GM19324 (cell line): ENCODE data around the gene ENOX1.
A peak's percentile ranks its signal among the peaks of the same experiment; 100 is the strongest.

Experiments
- ATAC-seq: cut with Tn5 transposase; IDR thresholded peaks from one replicate; pipeline ENCODE4 v1.9.1; 2021; ENCODE audit warnings: mild to moderate bottlenecking, moderate library complexity; ENCODE audit not compliant: unreplicated experiment, low FRiP score

The ENOX1 gene

DNA sequence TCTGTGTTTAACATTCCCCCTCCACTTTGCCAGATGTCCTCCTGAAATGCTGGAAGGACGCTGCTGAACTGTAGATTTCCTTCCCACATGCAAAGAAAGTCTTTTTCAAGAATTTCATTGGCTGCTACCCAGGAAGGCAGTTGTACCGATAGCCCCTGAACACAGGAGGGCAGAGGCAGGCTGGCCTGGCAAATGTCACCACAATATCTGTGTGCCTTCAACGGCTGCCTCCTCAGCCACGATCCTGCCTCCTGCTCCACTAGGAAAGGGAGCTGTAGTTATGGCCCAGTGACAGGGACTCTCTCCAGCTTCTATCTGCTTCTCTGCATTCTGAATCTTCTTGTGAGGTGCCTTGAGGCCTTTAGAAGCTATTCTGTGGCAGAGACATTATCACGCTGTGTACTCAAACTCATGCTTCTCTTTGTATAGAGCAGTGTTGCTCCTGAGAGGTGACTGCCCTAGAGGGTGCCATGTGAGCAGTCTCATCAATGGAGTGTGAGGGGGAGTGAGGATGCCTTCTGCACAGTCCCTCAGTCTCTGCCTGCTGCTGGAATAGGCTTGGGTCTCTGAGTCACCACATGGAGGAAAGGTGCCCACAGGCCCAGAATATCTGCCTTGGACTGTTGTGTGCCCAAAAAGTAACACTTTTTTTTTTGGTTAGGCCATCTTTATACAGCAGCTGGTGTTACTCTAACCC lies 483.6 kb downstream of the ENOX1 start:
- peak; percentile 71 for ATAC-seq

DNA sequence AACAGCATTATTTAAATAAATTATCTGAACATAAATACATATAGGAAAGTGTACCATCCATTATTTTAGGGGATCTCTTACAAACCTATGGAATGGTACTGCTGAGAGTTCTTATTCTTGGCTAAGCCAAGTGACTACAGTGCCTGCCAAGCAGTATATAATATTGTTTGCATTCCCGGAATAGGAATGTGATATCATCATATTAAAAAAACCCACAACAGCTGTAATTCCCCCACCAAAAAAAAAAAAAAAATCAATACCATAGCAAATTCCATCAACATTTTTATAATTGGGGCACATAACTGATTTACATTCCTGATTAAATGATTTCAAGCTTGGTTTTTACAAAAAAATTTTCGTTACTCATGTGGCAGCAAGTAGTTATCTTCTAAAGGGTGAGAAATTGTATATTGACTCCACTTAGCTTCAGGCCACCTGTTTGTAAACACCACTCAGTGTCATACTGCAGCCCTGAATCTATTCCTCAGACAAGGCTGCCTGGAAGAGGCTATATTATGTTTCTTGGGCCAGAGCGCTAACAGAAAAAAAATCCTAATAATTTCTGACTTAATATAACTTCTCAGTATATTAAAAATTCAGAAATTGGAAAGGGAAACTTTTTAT lies 485.3 kb downstream of the ENOX1 start:
- no peak for ATAC-seq

DNA sequence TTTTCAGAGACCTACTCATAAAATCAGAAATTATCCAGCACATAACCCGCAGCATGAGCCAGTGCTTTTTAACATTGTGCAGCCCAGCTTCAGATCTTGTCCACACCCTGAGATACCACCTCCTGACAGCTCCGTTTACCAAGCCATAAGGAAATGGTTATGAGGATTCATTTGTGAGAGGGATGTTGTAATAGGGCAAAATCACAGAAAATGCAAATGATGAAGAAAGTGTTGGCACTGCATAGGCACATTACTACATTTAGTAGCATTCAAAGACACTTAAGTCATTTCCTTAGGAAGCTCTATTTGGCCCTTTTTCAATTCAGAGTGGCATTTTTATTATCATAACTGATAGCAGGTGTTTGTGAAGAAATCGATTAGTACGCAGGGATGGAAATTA lies 485.9 kb downstream of the ENOX1 start:
- no peak for ATAC-seq

DNA sequence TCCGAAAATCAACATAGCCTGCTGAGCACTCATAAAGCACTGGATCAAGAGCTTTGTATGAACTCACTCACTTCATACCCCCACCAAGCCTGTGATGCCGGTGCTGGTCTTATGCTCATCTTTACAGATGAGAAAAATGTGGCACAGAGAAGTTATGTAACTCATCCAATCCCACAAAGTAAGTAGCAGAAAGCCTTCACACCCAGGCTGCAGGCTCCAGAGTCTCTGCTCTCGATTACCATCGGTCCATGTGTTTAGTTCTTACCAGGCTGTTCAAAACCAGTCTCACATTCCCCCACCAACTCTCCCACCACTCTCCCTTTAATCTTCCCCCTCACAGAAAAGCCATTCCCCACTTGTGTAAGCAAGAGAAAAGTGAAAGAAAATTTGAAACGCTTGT lies 487.4 kb downstream of the ENOX1 start:
- ATAC-seq: no peak

DNA sequence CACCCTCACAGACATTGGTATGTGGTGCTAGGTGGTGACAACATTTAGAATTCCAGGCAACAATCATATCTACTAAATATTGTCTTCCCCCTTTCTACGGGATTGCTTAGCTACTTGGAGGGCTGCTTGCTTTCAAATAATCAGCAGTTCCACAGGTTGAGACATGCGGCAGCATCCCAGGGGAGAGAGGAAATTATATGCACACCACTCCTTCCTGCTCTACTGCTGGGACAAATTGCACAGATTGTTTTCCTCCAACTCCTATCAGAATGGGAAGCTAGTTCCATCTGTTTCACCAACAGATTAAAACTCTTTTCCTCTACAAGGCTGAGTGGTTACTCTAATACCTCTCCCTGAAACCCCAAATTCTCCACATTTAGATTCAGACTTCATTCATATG lies 488.0 kb downstream of the ENOX1 start:
- no peak for ATAC-seq

DNA sequence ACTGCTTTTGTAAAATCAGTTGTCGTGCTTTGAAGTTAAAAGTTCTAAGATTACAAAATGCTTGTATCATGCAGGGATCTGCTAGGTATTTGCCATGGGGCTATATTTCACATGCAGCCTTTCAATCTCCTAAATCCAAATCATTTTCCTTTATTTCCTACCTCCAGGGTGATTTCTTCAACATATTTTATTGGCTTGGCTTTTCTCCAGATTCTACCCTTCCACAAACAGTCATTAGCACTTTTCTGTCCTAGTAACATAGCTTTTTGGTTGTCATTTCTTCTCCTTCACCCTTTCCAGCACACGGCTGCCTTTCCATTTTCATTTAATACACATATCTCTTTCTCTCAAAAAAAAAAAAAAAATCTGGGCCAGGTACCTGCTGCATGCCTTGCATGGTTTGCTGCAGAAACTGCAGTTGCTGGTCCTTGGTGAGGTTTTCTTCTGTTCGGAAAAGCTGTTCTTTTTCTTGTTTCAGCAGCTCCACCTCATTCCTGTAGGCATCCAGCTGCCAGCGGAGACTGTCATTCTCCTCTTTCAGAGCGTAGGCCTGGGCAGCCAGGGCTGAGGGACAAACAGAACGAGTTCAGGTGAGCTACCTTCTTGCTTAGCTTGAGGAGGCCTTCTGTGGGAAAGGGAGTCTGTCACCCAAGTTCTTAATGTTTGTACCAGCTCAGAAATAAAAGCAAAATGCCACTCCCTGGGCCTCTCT lies 488.6 kb downstream of the ENOX1 start:
- ATAC-seq: no peak

DNA sequence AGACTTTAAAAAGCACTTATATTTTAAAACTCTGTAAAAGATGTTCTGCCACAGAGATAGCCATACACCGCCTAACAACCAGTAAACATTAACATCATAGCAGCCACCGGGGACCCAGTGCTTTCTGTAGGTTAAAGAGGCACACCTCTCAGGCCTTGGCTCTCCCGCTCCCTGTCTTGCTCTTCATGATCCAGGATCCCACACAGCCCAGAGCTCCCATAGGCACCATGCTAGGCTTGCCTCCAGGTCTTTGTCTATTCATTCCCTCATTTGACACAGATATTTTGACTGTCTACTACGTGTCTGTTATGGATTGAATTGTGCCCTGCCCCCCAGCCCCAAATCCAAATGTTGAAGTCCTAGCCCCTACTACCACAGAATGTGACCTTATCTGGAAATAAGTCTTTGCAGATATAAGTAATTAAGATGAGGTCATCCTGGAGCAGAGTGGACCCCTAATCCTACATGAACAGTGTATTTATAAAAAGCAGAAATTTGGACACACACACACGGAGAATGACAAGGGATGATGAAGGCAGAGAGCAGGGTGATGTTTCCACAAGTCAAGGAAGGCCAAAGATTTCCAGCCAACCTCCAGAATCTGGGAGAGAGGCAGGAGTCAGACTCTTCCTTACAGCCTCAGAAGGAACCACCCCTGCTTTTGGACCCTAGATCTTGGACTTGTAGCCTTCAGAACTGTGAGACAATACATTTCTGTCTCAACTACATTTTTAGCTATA lies 490.8 kb downstream of the ENOX1 start:
- ATAC-seq: no peak

DNA sequence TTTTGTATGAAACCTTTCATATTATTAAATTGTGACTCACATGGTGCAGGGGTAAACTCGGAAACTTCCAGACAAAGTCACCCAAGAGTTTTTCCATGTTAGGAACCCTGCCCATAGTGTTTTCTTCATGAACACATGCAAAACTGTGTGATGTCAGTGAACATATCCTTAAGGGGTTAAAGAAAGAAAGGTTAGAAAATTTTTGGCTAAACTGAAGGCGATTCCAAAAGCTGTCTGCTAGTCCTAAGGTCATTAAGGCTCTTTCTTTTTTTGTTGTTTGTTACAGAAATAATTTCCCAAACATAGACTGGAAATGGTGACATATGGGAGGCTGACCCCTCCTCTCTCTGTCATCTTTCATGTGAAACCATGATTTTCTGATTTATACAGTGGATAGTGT lies 491.5 kb downstream of the ENOX1 start:
- no peak for ATAC-seq

DNA sequence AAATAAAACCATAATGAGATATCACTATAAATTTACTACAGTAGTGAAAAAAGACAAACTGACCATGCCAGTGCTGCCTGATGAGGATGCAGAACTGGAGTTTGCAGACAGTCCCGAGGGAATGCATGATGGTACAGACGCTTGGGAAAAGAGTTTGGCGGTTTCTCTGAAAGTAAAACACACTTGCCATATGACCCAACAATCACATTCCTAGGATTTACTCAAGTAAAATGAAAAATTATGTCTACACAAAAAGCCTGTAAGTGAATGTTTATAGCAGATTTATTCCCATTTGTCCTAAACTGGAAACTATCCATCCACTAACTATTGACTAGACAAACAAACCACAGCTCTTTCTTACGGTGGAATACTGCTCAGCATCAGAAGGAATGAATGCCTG lies 492.4 kb downstream of the ENOX1 start:
- ATAC-seq: no peak

DNA sequence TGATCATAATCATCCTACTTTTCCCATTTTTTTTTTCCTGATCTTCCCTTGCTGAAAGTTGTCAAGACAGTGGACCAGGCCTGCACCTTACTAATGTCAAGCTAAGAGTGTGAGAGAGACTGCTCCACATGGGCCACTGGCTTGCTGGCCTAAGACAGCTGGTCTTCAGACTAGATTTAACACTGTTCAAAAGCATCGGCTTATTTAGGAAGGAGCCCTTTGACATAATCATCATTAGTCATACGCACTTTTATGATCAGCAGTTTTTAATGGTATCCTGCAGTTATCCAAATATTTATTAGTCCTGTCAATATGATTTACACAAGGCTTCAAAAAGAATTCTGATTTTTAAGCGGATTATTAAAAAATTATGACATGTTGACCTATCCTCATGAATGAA lies 492.8 kb downstream of the ENOX1 start:
- no peak for ATAC-seq

DNA sequence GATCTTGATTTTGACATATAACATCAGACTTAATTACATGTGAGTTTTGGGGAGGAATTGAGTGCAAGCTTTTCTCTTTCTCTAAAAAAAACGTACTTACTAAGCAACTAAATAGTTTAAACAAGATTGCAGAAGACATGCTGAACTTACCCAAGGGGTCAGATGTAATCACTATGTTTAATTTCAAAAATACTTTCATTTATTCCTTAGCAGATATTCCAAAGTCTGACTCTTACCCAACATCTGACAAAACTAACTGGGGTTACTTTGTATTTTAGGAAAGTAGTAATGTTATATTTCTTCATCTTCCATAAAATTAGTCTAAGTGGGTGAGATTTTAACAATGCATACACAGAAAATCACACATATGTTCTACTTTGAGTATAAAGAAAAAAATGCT lies 493.2 kb downstream of the ENOX1 start:
- ATAC-seq: no peak

DNA sequence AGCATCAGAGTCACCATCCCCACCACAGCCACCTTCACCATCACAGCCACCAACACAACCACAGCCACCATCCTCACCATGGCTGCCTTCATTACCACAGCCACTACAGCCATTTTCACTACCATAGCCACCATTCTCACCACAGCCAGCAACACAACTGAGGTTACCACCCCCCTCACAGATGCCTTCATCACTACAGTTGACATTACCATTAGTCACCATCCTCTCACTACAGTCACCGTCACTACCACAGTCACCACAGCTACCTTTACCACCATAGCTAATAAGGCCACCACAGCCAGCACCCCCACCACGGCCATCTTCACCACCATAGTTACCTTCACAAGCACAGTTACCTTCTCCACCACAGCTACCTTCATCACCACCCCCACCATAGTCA lies 493.8 kb downstream of the ENOX1 start:
- ATAC-seq: no peak

DNA sequence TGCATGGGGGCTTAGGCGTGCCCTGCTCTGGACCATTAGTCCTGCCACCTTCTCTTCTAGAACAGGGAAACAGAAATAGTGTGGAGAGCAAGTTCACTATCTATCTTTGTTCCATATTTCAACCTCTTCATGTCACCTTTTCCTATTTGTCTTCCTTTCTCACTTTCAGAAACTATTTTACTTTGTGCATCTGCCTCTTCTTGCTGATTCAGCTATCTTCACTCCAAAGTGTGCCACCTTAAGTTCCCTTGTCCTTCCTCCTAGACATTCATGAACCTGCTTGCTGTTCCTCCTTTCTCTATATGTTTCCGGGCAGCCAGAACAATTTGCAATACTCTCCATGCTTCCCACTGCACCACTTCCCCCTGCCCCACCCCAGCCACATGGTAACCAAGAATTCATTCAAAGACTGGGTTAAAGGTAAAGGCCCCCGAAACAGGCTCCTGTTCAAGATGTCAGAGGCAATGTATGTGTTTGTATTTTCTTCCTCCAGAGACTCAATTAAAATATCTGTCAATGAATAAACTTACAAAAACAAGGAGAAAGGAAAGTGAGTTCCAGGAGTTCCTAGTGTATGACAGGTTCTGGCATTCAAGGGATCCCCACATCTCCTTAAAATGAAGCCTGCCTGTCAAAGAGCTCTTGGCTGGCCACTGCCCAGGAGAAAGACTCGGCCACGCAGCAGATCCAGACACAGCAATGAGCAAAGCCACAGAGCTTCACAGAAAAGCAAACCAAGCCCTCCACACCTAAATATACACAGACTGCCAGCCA lies 495.3 kb downstream of the ENOX1 start:
- ATAC-seq: no peak

DNA sequence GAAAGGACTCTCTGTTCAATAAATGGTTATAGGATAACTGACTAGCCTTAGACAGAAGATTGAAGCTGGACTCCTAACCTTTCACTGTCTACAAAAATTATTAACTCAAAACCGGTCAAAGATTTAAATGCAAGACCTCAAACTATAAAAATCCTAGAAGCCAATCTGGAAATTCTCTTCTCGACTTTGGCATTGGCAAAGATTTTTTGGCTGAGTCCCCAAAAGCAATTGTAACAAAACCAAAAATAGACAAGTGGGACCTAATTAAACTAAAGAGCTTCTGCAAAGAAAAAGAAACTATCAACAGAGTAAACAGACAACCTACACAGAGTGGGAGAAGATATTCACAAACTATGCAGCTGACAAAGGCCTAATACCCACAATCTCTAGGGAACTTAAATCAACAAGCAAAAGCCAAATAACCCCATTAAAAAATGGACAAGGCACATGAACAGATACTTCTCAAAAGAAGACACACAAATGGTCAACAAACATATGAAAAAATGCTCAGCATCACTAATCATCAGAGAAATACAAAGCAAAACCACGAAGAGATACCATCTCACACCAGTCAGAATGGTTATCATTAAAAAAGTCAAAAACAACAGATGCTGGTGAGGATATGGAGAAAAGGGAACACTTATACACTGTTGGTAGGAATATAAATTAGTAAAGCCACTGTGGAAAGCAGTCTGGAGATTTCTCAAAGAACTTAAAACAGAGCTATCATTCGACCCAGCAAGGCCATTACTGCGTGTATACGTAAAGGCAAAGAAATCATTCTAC lies 497.1 kb downstream of the ENOX1 start:
- ATAC-seq: no peak

DNA sequence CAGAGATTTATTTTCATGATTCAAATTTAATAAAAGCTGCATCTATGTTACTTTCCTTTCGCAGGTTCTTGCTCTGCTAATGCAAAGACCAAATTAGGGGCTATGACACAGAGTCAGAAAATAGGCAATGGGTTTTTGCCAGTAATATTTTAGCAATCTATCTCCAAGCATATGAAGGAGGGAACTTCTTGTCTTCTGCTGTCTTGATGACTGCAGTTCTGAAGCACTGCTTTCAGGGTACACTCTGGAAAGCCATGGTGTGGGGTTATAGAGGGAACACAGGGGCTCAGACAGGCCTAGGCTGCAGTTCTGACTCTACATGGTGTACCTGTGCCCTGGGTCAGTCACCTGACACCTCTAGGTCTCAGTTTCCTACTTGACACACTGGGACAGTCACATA lies 500.0 kb downstream of the ENOX1 start:
- no peak for ATAC-seq

DNA sequence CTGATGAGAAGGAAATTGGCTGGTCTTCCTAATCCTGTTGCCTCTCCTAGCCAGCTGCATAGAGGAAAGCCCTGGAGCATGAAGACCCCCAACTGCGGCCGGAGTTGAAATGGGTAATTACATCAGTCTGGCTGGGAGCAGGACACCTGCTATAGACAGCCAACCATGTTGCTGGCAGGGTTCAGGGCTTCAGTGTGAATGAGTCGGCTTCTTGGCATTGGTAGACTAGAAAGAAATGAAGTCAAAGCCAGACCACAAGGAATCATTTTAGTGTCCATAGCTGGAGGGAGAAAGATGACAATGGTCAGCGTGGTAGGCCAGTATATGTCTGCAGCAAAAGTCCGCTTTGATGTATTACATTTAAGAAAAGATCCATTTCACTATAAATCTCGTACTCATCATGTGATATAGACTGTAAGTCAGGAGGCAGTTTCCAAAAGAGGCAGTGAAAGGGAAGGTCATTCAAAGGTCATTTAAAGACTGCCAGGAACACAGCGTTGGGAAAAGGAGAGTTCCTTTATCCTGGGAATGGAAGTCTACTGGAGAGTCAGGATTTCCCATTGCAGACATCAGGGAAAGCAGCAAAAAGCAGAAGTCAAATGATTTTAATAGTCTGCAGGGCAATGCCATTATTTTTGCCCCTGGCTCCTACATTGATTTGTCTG lies 500.7 kb downstream of the ENOX1 start:
- no peak for ATAC-seq

DNA sequence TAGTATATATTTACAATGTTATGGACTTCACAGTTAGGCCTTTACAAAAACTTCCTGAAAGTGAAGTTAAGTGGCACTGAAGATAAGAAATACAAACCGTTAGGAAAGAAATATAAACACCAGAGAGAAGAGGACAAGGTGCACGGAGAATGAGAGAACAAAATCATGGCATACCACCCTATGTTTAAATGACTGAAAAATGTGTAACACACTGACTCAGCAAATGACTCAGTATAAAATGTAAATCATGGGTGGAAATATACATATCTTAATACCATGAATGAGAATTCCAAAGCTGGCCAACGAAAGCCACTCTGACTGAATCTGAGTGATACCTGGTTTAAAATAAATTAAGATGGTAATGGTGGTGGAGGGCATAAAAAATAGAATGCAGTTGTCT lies 502.6 kb downstream of the ENOX1 start:
- ATAC-seq: no peak

DNA sequence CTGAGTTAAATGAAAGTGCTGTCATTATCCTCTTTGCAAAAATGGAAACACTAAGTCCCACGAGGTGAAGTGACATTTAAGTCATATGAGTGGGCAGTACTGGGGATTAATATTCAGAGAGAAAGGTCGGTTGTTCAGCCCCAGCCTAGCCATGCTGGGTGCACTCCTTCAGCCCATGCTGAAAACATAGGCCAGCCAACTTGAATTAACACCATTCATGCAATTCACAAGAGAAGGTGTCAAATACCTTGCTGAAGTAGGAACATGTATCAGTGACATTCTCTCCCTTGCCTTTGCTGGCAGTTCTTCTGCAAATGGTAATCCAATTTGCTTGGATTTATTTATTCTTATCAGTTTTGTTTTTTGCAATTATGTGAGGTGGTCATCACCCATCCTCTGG lies 507.1 kb downstream of the ENOX1 start:
- ATAC-seq: no peak

DNA sequence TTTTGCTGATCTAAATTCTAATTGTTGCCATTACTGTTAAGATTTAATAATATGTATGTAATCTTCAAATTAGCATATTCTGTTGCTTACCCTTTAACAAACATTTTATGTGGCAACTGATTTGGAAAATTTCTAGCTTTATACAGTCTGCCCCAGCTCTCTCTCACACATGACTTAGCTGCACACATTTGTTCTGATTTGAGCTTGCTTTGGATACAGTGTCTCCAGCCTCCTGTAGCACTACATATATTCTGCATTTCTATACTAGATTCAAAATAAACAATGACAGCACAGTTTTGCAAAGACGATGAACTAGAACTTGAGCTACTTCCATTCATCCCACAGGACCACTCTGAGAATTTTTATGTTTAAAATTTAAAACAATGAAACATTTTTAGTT lies 508.6 kb downstream of the ENOX1 start:
- ATAC-seq: no peak
